HT1080 (cell line): ENCODE results near the gene AMPD2. TPM values are rescaled to one million over a fixed set of nuclear protein-coding genes. Genes with fewer than 3 reads are reported as not detected.
"Not testable (repeated sequence)": the region's sequence is repeated elsewhere in the genome, so short reads cannot be mapped to it uniquely, and the experiment has no call there.

Experiments used
- DNase-seq: peaks from one replicate; pipeline ENCODE4 v3.0.0-alpha.2; 2015; ENCODE audit warnings: low read depth
- total RNA-seq: library from RNA; depleted of rRNA; stranded (reverse); fragments of >200 nt; shearing (Covaris generic); gene quantifications from 2 replicates; pipeline ENCODE4 v1.2.3, GENCODE V29; 2014

AMPD2 gene
- total RNA-seq, 1 experiment from 2014 or later: 71.4 TPM

DNA sequence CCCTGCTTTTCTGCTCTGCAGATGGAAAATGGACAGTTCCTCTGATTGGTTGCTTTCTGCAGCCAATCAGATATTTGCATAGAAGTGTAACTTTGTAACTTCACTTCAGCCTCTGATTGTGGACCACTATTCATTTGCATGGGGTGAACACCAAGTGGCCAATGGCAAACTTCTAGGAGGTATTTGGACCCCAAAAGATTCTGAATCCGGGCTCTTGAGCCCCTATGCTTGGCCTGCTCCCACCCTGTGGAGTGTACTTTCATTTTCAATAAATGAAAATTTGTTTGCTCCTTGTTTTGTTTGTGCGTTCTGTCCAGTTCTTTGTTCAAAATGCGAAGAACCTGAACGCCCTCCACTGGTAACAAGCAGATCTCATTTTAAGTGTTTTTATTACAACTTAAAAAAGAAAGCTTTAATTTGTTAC, 29.9 kb downstream of the AMPD2 start:
- no peak for DNase-seq

- no peak for DNase-seq
Observed at GRCh38 chr1:109650609-109651008, 31.0 kb downstream of the AMPD2 start.

DNA sequence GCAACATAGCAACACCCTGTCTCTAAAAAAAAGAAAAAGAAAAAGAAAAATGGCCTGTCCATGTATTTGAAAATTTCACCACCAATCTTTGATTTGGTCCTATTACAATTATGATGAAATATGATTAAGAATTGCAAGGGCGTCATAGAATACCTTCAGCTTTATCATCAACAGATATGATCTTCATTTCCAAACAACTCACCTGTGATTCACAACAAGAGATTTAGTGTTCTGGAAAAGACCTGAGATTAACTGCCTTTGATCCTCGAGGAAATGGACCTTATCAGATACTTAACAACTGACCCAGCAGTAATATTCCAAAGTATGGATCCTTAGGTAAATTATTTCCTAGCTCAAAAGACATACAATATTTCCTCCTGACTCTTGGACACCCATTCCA, 32.8 kb downstream of the AMPD2 start:
- DNase-seq: no peak

DNA sequence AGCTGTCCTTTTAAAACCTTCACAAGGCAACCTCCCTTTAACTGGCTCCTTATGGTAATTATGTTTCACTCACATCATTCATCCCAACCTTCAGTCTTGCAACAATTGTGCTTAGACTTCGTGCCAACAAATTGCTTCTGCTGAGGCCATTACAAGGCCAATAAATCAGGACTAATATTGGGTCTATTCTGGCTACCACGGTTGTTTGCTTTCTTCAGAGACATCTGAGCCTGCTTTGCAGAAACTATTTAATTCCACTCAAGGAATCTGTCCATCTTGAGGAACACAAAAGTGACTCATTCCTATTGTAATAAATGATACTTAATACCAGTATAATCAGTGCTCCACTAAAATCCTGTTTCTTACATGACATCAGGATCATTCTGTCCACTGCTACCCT, 33.7 kb downstream of the AMPD2 start:
- no peak for DNase-seq

DNA sequence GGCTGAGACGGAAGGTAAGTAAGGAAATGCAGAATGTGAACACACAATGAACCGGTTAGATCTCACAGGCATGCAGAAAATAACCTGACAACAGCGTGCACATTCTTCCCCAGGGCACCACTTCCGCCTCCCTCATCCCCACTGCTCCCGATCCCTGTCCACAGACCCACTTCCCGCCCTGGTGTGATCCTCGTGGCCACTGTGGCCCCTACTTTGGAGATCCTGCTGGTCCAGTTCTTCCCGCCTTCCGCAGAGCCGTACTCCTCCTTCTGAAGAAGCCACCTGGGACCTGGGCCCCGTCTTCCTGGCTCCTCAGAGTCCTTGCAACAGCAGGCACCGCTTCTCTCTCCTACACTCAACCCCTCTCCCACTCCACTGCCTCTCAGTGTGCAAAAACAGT, 34.9 kb downstream of the AMPD2 start:
- no peak for DNase-seq

DNA sequence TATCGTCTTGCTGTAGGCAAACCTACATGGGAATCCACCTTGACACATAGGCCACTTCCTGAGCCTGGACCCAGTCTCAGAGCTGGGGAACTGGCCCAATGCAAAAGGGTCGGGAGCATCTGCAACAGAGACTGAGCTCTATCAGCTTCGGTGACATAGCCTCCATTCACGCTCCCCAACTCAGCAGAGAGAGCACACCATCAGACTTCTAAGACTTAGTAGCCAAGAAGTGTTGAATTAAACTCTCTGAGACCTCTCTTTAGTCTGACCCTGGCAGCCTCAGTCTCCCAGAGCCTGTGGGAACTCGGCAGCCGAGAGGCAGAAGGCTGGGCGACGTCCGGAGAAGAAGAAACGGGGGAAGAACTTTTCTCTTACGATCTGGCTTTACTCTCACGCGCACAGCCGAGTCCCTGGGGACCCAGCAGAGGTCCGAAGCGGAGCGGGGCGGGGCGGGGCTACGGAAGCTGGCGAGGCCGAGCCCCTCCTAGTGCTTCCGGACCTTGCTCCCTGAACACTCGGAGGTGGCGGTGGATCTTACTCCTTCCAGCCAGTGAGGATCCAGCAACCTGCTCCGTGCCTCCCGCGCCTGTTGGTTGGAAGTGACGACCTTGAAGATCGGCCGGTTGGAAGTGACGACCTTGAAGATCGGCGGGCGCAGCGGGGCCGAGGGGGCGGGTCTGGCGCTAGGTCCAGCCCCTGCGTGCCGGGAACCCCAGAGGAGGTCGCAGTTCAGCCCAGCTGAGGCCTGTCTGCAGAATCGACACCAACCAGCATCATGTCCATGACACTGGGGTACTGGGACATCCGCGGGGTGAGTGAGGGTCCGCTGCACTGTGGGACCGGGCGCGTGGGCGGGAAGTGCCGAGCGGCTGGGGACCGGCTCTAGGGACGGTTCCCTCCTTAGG, 36.2 kb downstream of the AMPD2 start, which contains the start of gene GSTM4:
TSS of gene GSTM4 (plus strand) at position 485 of the 905 bp plus-strand sequence. CDS start at position 776, 291 bp downstream.
- no peak for DNase-seq

DNA sequence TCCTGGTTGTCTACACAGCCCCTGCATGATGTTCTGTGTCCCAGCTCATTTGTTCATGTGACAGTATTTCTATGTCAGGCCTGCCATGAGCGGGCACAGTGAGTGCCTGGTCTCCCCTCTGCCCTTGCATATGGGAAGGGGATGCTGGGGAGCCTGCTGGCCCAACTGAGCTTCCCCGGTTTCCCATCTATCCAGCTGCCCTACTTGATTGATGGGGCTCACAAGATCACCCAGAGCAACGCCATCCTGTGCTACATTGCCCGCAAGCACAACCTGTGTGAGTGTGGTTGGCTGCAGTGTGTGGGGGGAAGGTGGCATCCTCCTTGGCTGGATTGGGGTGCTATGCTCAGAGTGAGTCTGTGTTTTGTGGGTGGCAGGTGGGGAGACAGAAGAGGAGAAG, 37.8 kb downstream of the AMPD2 start:
- no peak for DNase-seq

GRCh38 chr1:109657970-109658369, 38.3 kb downstream of the AMPD2 start:
- DNase-seq: no peak

DNA sequence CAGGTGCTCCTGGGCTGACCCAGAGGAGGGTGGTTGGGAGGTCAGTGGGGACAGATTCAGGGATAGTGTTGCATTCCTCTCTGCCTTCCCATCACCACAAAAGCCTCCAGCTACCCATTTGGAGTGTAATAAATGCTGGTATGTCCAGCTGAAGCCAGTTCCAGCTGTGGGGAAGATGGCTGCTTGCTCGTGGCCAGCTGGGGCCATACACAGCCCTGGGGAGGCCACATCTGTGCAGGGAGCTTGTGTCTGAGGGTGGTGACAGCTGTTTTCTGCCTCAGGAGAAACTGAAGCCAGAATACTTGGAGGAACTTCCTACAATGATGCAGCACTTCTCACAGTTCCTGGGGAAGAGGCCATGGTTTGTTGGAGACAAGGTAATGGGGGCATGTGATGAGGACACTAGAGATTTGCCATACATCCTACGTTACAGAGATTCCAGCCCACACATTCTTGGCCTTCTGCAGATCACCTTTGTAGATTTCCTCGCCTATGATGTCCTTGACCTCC, 39.0 kb downstream of the AMPD2 start:
- DNase-seq: no peak

- DNase-seq: no peak
Observed at GRCh38 chr1:109659145-109659544, 39.5 kb downstream of the AMPD2 start.

DNA sequence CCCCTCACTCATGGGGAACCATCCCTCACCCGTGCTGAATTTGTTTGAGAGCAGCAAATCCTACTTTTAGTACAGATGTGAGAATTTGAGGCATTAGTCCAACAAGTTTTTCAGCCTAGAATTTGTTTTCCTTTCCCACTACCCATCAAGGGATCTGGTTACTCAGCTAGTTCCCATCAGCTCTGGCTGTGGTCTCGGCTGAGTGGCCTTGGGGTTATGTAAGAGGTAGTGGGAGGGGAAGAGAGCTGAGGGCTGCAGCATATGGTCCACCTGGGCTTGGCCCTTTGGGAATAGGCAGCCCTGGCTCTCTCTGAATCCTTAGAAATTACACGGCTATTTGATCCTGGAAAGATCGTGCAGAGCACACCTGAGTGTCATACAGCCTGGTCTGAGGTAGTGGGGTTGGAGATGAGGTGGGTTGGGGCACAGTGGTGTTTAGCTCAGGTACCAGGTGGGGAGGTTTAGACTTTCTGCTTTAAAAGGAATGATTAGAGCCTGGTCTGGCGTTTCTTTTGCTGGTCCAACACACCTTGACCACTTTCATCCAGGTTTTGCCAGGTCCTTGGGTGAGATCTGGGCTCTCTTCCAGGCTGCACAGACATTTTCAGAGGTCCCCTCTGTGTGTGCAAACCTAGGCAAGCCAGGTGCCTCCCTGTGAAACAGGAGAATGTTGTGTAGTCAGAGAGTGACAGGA, 40.5 kb downstream of the AMPD2 start:
- no peak for DNase-seq

GRCh38 chr1:109660691-109661026, 41.0 kb downstream of the AMPD2 start:
- not testable (repeated sequence) for DNase-seq

DNA sequence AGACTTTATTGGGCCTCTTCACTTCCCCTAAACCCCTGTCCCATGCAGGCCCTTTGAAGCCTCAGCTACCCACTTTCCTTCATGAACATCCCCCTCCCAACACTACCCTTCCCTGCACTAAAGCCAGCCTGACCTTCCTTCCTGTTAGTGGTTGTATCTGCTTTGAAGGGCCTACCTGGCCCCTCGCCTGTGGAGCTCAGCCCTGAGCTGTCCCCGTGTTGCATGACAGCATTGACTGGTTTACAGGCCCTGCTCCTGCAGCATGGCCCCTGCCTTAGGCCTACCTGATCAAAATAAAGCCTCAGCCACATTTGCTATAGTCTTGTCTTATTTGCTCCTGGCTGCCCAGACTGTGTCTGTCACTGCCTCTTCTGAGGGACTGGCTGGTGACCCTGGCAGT, 41.8 kb downstream of the AMPD2 start:
- DNase-seq: no peak

GRCh38 chr1:109664671-109665070, 45.0 kb downstream of the AMPD2 start:
- no peak for DNase-seq

- DNase-seq: peak; percentile 71
Observed at GRCh38 chr1:109667452-109668122, 48.0 kb downstream of the AMPD2 start, which contains the start of gene GSTM2. Gene GSTM2 (plus strand): TSS chr1:109668057. CDS start chr1:109668116, 59 bp downstream.

- peak; percentile 0 for DNase-seq
Observed at GRCh38 chr1:109668123-109668775, 48.6 kb downstream of the AMPD2 start.

DNA sequence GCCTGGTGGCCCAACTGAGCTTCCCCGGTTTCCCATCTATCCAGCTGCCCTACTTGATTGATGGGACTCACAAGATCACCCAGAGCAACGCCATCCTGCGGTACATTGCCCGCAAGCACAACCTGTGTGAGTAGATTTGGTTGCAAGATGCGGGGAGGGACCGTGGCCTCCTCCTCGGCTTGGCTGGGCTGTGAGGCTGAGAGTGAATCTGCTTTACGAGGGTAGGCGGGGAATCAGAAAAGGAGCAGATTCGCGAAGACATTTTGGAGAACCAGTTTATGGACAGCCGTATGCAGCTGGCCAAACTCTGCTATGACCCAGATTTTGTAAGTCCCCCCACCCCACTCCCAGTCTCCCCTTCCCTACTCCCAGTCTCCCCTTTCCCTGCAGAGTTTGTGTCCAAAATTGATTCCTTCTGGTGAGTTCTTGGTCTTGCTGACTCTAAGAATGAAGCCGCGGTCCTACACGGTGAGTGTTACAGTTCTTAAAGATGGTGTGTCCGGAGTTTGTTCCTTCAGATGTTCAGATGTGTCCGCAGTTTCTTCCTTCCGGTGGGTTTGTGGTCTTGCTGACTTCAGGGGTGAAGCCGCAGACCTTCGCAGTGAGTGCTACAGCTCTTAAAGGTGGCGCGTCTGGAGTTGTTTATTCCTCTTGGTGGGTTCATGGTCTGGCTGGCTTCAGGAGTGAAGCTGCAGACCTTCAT, 49.8 kb downstream of the AMPD2 start:
- DNase-seq: peak; percentile 19

DNA sequence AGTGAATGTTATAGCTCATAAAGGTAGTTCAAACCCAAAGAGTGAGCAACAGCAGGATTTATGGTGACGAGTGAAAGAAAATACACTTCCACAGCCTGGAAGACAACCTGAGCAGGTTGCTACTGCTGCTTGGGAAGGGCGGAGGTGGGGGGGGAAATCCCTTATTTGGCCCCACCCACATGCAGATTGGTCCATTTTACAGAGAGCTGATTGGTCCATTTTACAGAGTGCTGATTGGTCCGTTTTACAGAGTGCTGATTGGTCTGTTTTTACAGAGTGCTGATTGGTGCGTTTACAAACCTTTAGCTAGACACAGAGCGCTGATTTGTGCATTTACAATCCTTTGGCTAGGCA, 50.3 kb downstream of the AMPD2 start:
- not testable (repeated sequence) for DNase-seq

DNA sequence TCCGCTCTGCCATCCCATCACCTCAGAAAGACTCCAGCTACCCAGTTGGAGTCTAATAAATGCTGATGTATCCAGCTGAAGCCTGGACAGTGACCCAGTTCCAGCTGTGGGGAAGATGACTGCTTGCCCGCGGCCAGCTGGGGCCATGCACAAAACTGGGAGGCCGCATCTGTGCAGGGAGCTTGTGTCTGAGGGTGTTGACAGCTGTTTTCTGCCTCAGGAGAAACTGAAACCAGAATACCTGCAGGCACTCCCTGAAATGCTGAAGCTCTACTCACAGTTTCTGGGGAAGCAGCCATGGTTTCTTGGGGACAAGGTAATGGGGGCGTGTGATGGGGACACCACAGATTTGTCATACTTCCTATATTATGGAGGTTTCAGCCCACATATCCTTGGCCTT, 51.4 kb downstream of the AMPD2 start:
- DNase-seq: no peak

DNA sequence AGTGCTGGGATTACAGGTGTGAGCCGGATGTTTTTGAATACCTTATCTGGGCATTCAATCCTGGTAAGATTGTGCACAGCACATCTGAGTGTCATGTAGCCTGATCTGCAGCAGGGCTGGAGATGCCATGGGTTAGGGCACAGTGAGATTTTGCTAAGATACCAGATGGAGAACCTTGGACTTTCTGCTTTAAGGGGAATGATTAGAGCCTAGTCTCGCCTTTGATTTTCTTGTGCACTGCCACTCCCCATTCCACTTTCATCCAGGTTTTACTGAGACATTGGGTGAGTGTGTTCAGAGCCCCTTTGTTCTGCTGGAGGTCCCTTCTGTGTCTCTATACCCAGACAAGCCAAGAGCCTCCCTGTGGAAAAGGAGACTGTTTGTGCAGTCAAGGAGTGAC, 54.2 kb downstream of the AMPD2 start:
- not testable (repeated sequence) for DNase-seq
